H9 (cell line): ENCODE results near the gene CDH13. TPM values are rescaled to one million over a fixed set of nuclear protein-coding genes. Genes with fewer than 3 reads are reported as not detected.

ENCODE experiments used
- DNase-seq: peaks from one replicate; pipeline ENCODE4 v3.0.0-alpha.2; 2017
- H2AFZ ChIP-seq: one replicate; pipeline ENCODE4 v1.6.1; 2013; ENCODE audit warnings: mild to moderate bottlenecking, low read length, control low read depth, moderate library complexity
- H2AK5ac ChIP-seq: 2 replicates; pipeline ENCODE4 v1.6.1; 2013; ENCODE audit warnings: low read length, control low read depth, mixed read lengths; ENCODE audit not compliant: insufficient read length
- H2BK120ac ChIP-seq: one replicate; pipeline ENCODE4 v1.6.1; 2013; ENCODE audit warnings: low read depth, mild to moderate bottlenecking, low read length, control low read depth, inconsistent platforms; ENCODE audit not compliant: poor library complexity, severe bottlenecking
- H2BK12ac ChIP-seq: 2 replicates; pipeline ENCODE4 v1.6.1; 2013; ENCODE audit warnings: low read length, control low read depth, mixed read lengths, low read depth; ENCODE audit not compliant: insufficient read length
- H2BK15ac ChIP-seq: 2 replicates; pipeline ENCODE4 v1.6.1; 2013; ENCODE audit warnings: low read depth, low read length, control low read depth
- H2BK20ac ChIP-seq: one replicate; pipeline ENCODE4 v1.6.1; 2013; ENCODE audit warnings: low read depth, mild to moderate bottlenecking, low read length, control low read depth, inconsistent platforms; ENCODE audit not compliant: poor library complexity, severe bottlenecking
- H2BK5ac ChIP-seq: 2 replicates; pipeline ENCODE4 v1.6.1; 2013; ENCODE audit warnings: low read length, control low read depth, mixed read lengths; ENCODE audit not compliant: insufficient read length
- H3K14ac ChIP-seq: 2 replicates; pipeline ENCODE4 v1.6.1; 2013; ENCODE audit warnings: low read length, control low read depth; ENCODE audit not compliant: insufficient read depth
- H3K18ac ChIP-seq: 2 replicates; pipeline ENCODE4 v1.6.1; 2013; ENCODE audit warnings: low read depth, mild to moderate bottlenecking, mixed read lengths, low read length, control low read depth; ENCODE audit not compliant: insufficient read length
- H3K23ac ChIP-seq: 2 replicates; pipeline ENCODE4 v1.6.1; 2013; ENCODE audit warnings: low read length, control low read depth, mixed read lengths, low read depth; ENCODE audit not compliant: insufficient read length
- H3K23me2 ChIP-seq: 2 replicates; pipeline ENCODE4 v1.6.1; 2013; ENCODE audit warnings: low read depth, mild to moderate bottlenecking, mixed read lengths, low read length, control low read depth; ENCODE audit not compliant: insufficient read length, poor library complexity, severe bottlenecking
- H3K27ac ChIP-seq: 2 replicates; pipeline ENCODE4 v1.5.1; 2013; ENCODE audit warnings: low read length, control low read depth, mixed read lengths, low read depth; ENCODE audit not compliant: insufficient read length
- H3K27me3 ChIP-seq: 2 replicates; pipeline ENCODE4 v1.6.1; 2013; ENCODE audit warnings: low read length, control low read depth, inconsistent platforms; ENCODE audit not compliant: insufficient read depth
- H3K4ac ChIP-seq: 2 replicates; pipeline ENCODE4 v1.6.1; 2013; ENCODE audit warnings: low read depth, mild to moderate bottlenecking, control low read depth, inconsistent platforms, low read length, moderate library complexity
- H3K4me1 ChIP-seq: 2 replicates; pipeline ENCODE4 v1.6.1; 2013; ENCODE audit warnings: low read length, control low read depth, inconsistent platforms; ENCODE audit not compliant: insufficient read depth
- H3K4me2 ChIP-seq: 2 replicates; pipeline ENCODE4 v1.6.1; 2013; ENCODE audit warnings: low read length, control low read depth, mixed read lengths; ENCODE audit not compliant: insufficient read length, insufficient read depth
- H3K56ac ChIP-seq: 2 replicates; pipeline ENCODE4 v1.6.1; 2013; ENCODE audit warnings: low read depth, mild to moderate bottlenecking, mixed read lengths, low read length, control low read depth; ENCODE audit not compliant: insufficient read length
- H3K79me1 ChIP-seq: 2 replicates; pipeline ENCODE4 v1.6.1; 2013; ENCODE audit warnings: low read depth, mild to moderate bottlenecking, moderate library complexity, low read length, control low read depth, inconsistent platforms; ENCODE audit not compliant: insufficient read depth, poor library complexity, severe bottlenecking
- H3K79me2 ChIP-seq: 2 replicates; pipeline ENCODE4 v1.6.1; 2013; ENCODE audit warnings: low read length, control low read depth, inconsistent platforms; ENCODE audit not compliant: insufficient read depth
- H3K9ac ChIP-seq: 2 replicates; pipeline ENCODE4 v1.6.1; 2013; ENCODE audit warnings: low read length, control low read depth, mixed read lengths; ENCODE audit not compliant: insufficient read length; ENCODE audit errors: extremely low read depth
- H3K9me3 ChIP-seq: one replicate; pipeline ENCODE4 v1.6.1; 2013; ENCODE audit warnings: low read depth, low read length, inconsistent platforms; ENCODE audit not compliant: control insufficient read depth
- H3T11ph ChIP-seq: one replicate; pipeline ENCODE4 v1.6.1; 2013; ENCODE audit warnings: mild to moderate bottlenecking, low read length, control low read depth, inconsistent platforms
- H4K20me1 ChIP-seq: one replicate; pipeline ENCODE4 v1.6.1; 2013; ENCODE audit not compliant: control insufficient read depth, insufficient read length, insufficient read depth
- H4K5ac ChIP-seq: 2 replicates; pipeline ENCODE4 v1.6.1; 2013; ENCODE audit warnings: low read depth, mild to moderate bottlenecking, mixed read lengths, low read length, control low read depth; ENCODE audit not compliant: insufficient read length
- H4K8ac ChIP-seq: replicated peaks from 2 replicates; pipeline ENCODE4 v1.6.1; 2013; ENCODE audit warnings: low read length, control low read depth, mixed read lengths, low read depth; ENCODE audit not compliant: insufficient read length
- H4K91ac ChIP-seq: 2 replicates; pipeline ENCODE4 v1.6.1; 2013; ENCODE audit warnings: low read depth, mild to moderate bottlenecking, moderate library complexity, mixed read lengths, low read length, control low read depth; ENCODE audit not compliant: insufficient read length
- H3K27ac Mint-ChIP-seq, 3 experiments: 2 replicates in 2 of 3; 3 replicates in 1 of 3; pipeline ENCODE4 v1.8.0; 2020 to 2021; ENCODE audit warnings: mixed read lengths in 3 of 3, mild to moderate bottlenecking in 1 of 3, moderate library complexity in 1 of 3
- H3K27me3 Mint-ChIP-seq: 2 replicates; pipeline ENCODE4 v1.8.0; 2021; ENCODE audit warnings: low read depth, mild to moderate bottlenecking, moderate library complexity, mixed read lengths
- H3K36me3 Mint-ChIP-seq, 3 experiments: 2 replicates in 2 of 3; 3 replicates in 1 of 3; pipeline ENCODE4 v1.8.0; 2020 to 2021; ENCODE audit warnings: low read depth in 3 of 3, mixed read lengths in 3 of 3; ENCODE audit not compliant: insufficient read depth in 1 of 3
- H3K4me1 Mint-ChIP-seq, 2 experiments: 2 replicates each; pipeline ENCODE4 v1.8.0; 2020; ENCODE audit warnings: mixed read lengths in 2 of 2
- H3K4me3 Mint-ChIP-seq, 2 experiments: 2 replicates in 1 of 2; 3 replicates in 1 of 2; pipeline ENCODE4 v1.8.0; 2020 to 2021; ENCODE audit warnings: mild to moderate bottlenecking in 2 of 2, mixed read lengths in 2 of 2, moderate library complexity in 1 of 2
- H3K9me3 Mint-ChIP-seq, 2 experiments: 2 replicates in 1 of 2; 3 replicates in 1 of 2; pipeline ENCODE4 v1.8.0; 2020; ENCODE audit warnings: mild to moderate bottlenecking in 2 of 2, mixed read lengths in 2 of 2, moderate library complexity in 1 of 2
- CTCF ChIP-seq: fragments of 200-600 bp; sonication (generic); conservative IDR thresholded peaks from 3 replicates; pipeline ENCODE4 v1.8.0; 2021; ENCODE audit warnings: antibody characterized with exemption, mild to moderate bottlenecking
- WGBS: extraction: QIAGEN DNeasy Blood & Tissue Kit; methylation state at CpG from one replicate; pipeline ENCODE4 v1.1.7; 2013; ENCODE audit warnings: missing lambda C conversion rate, low lambda C conversion rate, mixed read lengths; ENCODE audit not compliant: insufficient read length; ENCODE audit errors: extremely low coverage; 5-methylcytosine and 5-hydroxymethylcytosine counted together
- total RNA-seq: library from RNA; stranded (reverse); gene quantifications from 2 replicates; pipeline ENCODE4 v1.2.1, GENCODE V29; 2021

Gene CDH13
- total RNA-seq, 1 experiment from 2014 or later: 1.5 TPM

- Histone ChIP-seq H3K27ac (no peak overlapping the region), H3K9ac (no peak overlapping the region), H3T11ph (no peak overlapping the region), H3K27me3 (no peaks in the 10 kb centered on the region), H3K4ac (no peak overlapping the region), H3K9me3 (no peaks in the 10 kb centered on the region), H4K91ac (no peak overlapping the region), H2AK5ac (no peak overlapping the region), H3K4me1 (no peaks in the 10 kb centered on the region), H3K14ac (no peak overlapping the region), H4K20me1 (no peaks in the 10 kb centered on the region), H3K79me2 (no peaks in the 10 kb centered on the region), H4K8ac (no peak overlapping the region), H2BK120ac (no peak overlapping the region), H2BK5ac (no peak overlapping the region), H3K79me1 (no peaks in the 10 kb centered on the region), H2BK15ac (no peak overlapping the region), H3K23ac (no peak overlapping the region), H3K18ac (no peak overlapping the region), H2BK20ac (no peak overlapping the region), H3K56ac (no peak overlapping the region), H4K5ac (no peak overlapping the region), H2AFZ (no peak overlapping the region), H2BK12ac (no peak overlapping the region), H3K23me2 (no peaks in the 10 kb centered on the region), H3K4me2 (no peak overlapping the region)
- no peak overlapping the region for H3K4me3 Mint-ChIP-seq
- no CpG with 5 or more reads among the region's 2 CpGs for WGBS
- no peak overlapping the region for H3K27ac Mint-ChIP-seq
- peaks cover 2% of the 10 kb centered on the region; the same call in 1 of the 2 replicates for H3K27me3 Mint-ChIP-seq
- DNase-seq: no peak
- H3K4me1 Mint-ChIP-seq: no peaks in the 10 kb centered on the region; a peak in 1 of 4 replicates
- no peaks in the 10 kb centered on the region for H3K9me3 Mint-ChIP-seq
- no peaks in the 10 kb centered on the region for H3K36me3 Mint-ChIP-seq
- no peak for TF ChIP-seq CTCF
Observed at GRCh38 chr16:83315271-83315670, 688.5 kb downstream of the CDH13 start.
